B cell (primary cell): ENCODE data around the gene PGGHG. TPM values are rescaled to one million over a fixed set of nuclear protein-coding genes. Genes with fewer than 3 reads are reported as not detected.

Experiments
- ATAC-seq: fragments of 200-7000 bp; cut with Tn5 transposase; one replicate; pipeline ENCODE4 v1.10.0; 2021; ENCODE audit warnings: low read depth, mild to moderate bottlenecking, moderate number of reproducible peaks, moderate library complexity
- CTCF ChIA-PET: fragments of 350-600 bp; sonication (Branson Sonifier 250); formaldehyde crosslinking; loops from one replicate; lab custom pipeline; 2021; ENCODE audit warnings: antibody characterized with exemption, inconsistent platforms; lab: Charles Lee
- POLR2A ChIA-PET: fragments of 350-600 bp; sonication (Branson Sonifier 250); formaldehyde crosslinking; loops from one replicate; lab custom pipeline; 2021; ENCODE audit warnings: antibody characterized with exemption; lab: Charles Lee
- DNase-seq: peaks from one replicate; pipeline ENCODE4 v3.0.0; 2013
- H2AFZ ChIP-seq: 2 replicates; pipeline ENCODE4 v1.6.1; 2012; ENCODE audit warnings: mild to moderate bottlenecking, low read depth, low read length; ENCODE audit not compliant: insufficient read depth, poor library complexity, severe bottlenecking
- H3K27ac ChIP-seq, 2 donors: 1 replicate in 1 of 2; 2 replicates in 1 of 2; pipeline ENCODE4 v1.5.1; 2012 to 2013; ENCODE audit warnings: low read length in 2 of 2, mild to moderate bottlenecking in 2 of 2, moderate library complexity in 1 of 2
- H3K27me3 ChIP-seq, 4 experiments: fragments of 200-600 bp in 1 of 4; sonication (generic) in 1 of 4; replicated peaks in 1 of 4; 1 replicate in 2 of 4; 2 replicates in 2 of 4; pipeline versions ENCODE4 v1.6.1 to v1.7.0; 2013 to 2016; ENCODE audit warnings: low read length in 3 of 4, mild to moderate bottlenecking in 2 of 4, mixed read lengths in 1 of 4, moderate library complexity in 1 of 4; ENCODE audit not compliant: insufficient read depth in 4 of 4, control insufficient read depth in 3 of 4; ENCODE audit errors: control extremely low read depth in 1 of 4
- H3K36me3 ChIP-seq, 2 experiments: replicated peaks in 1 of 2; 1 replicate in 1 of 2; 2 replicates in 1 of 2; pipeline versions ENCODE4 v1.6.1 to v1.7.1; 2013; ENCODE audit warnings: low read length in 1 of 2; ENCODE audit not compliant: insufficient read depth in 2 of 2, control insufficient read depth in 1 of 2; ENCODE audit errors: control extremely low read depth in 1 of 2, extremely low read depth in 1 of 2
- H3K4me1 ChIP-seq, 2 donors: fragments of 200-600 bp in 1 of 2; sonication (generic) in 1 of 2; 1 replicate in 1 of 2; 2 replicates in 1 of 2; pipeline versions ENCODE4 v1.5.1 to v1.6.1; 2013 to 2017; ENCODE audit warnings: low read length in 2 of 2; ENCODE audit not compliant: control insufficient read depth in 2 of 2, insufficient read depth in 2 of 2
- H3K4me2 ChIP-seq: replicated peaks from 2 replicates; pipeline ENCODE3; 2012; ENCODE audit warnings: mild to moderate bottlenecking, low read depth, low read length; ENCODE audit not compliant: poor library complexity, severe bottlenecking
- H3K4me3 ChIP-seq, 5 experiments: fragments of 200-600 bp in 1 of 5; sonication (generic) in 1 of 5; 1 replicate in 3 of 5; 2 replicates in 2 of 5; pipeline versions ENCODE4 v1.5.1 to v1.7.0; 2011 to 2016; ENCODE audit warnings: low read length in 4 of 5, mild to moderate bottlenecking in 4 of 5, low read depth in 2 of 5, control low read depth in 1 of 5, moderate library complexity in 1 of 5; ENCODE audit not compliant: insufficient read depth in 1 of 5; ENCODE audit errors: control extremely low read depth in 1 of 5, extremely low read depth in 1 of 5
- H3K79me2 ChIP-seq: fragments of 200-600 bp; sonication (generic); one replicate; pipeline ENCODE4 v1.6.0; 2016; ENCODE audit warnings: low read length; ENCODE audit not compliant: control insufficient read depth, insufficient read depth
- H3K9ac ChIP-seq: fragments of 200-600 bp; sonication (generic); 2 replicates; pipeline ENCODE4 v1.6.1; 2017; ENCODE audit warnings: mild to moderate bottlenecking, low read length, moderate library complexity
- H3K9me3 ChIP-seq, 3 donors: one replicate each; pipeline versions ENCODE4 v1.6.1 to v1.7.1; 2013; ENCODE audit warnings: low read length in 2 of 3; ENCODE audit not compliant: control insufficient read depth in 2 of 3, insufficient read depth in 1 of 3; ENCODE audit errors: control extremely low read depth in 1 of 3
- H4K20me1 ChIP-seq: 2 replicates; pipeline ENCODE4 v1.6.0; 2012; ENCODE audit warnings: mild to moderate bottlenecking, low read length; ENCODE audit not compliant: insufficient read depth, control insufficient read depth, poor library complexity, severe bottlenecking
- H3K27ac Mint-ChIP-seq: one replicate; pipeline ENCODE4 v1.8.0; 2021; ENCODE audit warnings: mixed read lengths
- H3K27me3 Mint-ChIP-seq: one replicate; pipeline ENCODE4 v1.8.0; 2021; ENCODE audit warnings: mixed read lengths
- H3K4me1 Mint-ChIP-seq: one replicate; pipeline ENCODE4 v1.8.0; 2021; ENCODE audit warnings: mixed read lengths
- H3K4me3 Mint-ChIP-seq: one replicate; pipeline ENCODE4 v1.8.0; 2021; ENCODE audit warnings: mixed read lengths
- H3K9me3 Mint-ChIP-seq: one replicate; pipeline ENCODE4 v1.8.0; 2022; ENCODE audit warnings: mixed read lengths; ENCODE audit not compliant: insufficient read depth
- EZH2 ChIP-seq: IDR thresholded peaks from 2 replicates; pipeline ENCODE4 v1.6.1; 2012; ENCODE audit warnings: borderline replicate concordance, low read depth, mild to moderate bottlenecking, moderate library complexity, low read length; ENCODE audit not compliant: insufficient read depth, poor library complexity, severe bottlenecking
- WGBS: methylation state at CpG from one replicate; pipeline ENCODE4 v1.1.5; 2013; ENCODE audit warnings: missing lambda C conversion rate; ENCODE audit not compliant: insufficient coverage; 5-methylcytosine and 5-hydroxymethylcytosine counted together
- intact Hi-C: fragments of 100-400 bp; cut with micrococcal nuclease; formaldehyde crosslinking; loops from one replicate; pipeline ENCODE4 v1.10.0; 2022
- polyA plus RNA-seq: library from polyadenylated mRNA; depleted of rRNA; stranded (reverse); fragments of >200 nt; gene quantifications from 2 replicates; pipeline ENCODE4 v1.2.3, GENCODE V29; 2012
- total RNA-seq, 2 donors: library from RNA; stranded (reverse); fragments of 120-200 nt in 1 of 2; gene quantifications; 1 replicate in 1 of 2; 2 replicates in 1 of 2; pipeline versions ENCODE4 v1.2.3 to v1.2.4, GENCODE V29; 2013 to 2022
- TF ChIP-seq, protein P1 (sequence below): fragments of 200-600 bp; IDR thresholded peaks from one replicate; pipeline ENCODE4 v1.8.0; 2022; ENCODE audit warnings: antibody characterized with exemption, mild to moderate bottlenecking

Gene PGGHG
- total and polyA plus RNA-seq, 2 donors (not counting 1 experiment from before 2014, with no cell fraction given) = 159 to 264 TPM

DNA sequence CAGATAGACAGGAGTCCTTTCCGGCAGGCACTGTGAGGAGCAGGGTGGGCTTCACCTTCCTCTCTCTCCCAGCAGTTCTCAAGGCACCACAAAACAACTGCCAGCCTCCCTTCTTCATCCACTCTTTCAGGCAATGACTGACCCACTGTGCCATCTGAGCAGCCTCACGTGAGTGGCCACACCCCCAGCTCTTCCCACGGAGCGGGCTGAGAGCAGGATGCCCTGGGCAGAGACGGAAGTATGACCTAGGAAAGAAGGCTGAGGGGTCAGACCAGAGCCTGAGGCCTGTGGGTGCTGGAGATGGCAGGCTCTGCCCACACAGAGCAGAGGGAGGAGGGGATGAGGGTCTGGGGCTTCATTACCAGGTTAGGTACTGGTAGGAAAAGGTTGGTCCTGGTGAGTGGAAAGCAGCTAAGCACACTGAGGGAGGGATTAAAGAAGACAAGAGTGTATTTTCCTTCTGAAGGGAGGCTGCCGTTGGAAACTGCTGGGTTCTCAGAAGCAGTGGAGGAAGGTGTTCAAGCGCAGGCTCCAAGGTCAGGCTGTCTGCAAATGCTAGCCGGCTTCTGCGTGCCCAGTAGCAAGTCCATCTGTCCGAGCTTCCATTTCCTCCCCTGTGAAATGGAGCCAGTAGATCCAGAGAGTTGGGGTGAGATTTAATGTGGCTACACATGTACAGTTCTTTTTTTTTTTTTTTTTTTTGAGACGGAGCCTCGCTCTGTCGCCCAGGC lies 6.1 kb upstream of the PGGHG start:
- H3K27me3 Mint-ChIP-seq = peaks cover 35% of the 10 kb centered on the region

More for the DNA sequence above, 6.1 kb upstream of the PGGHG start:
- peak overlapping the region in 1 of 5 experiments; percentile 5 for H3K4me3 ChIP-seq
- Mint-ChIP-seq H3K4me3 (peak overlapping the region; percentile 2), H3K27ac (no peak overlapping the region), H3K9me3 (no peaks in the 10 kb centered on the region), H3K4me1 (peaks cover 33% of the 10 kb centered on the region)
- POLR2A ChIA-PET = interaction anchor here (0.7 to 2.2 kb wide), 3 partner anchors 8 to 15 kb away, joined by 4 to 8 read pairs (median 6); no protein-coding TSS in a partner anchor
- ATAC-seq (no peak), DNase-seq (no peak)
- TF ChIP-seq, protein P1, sequence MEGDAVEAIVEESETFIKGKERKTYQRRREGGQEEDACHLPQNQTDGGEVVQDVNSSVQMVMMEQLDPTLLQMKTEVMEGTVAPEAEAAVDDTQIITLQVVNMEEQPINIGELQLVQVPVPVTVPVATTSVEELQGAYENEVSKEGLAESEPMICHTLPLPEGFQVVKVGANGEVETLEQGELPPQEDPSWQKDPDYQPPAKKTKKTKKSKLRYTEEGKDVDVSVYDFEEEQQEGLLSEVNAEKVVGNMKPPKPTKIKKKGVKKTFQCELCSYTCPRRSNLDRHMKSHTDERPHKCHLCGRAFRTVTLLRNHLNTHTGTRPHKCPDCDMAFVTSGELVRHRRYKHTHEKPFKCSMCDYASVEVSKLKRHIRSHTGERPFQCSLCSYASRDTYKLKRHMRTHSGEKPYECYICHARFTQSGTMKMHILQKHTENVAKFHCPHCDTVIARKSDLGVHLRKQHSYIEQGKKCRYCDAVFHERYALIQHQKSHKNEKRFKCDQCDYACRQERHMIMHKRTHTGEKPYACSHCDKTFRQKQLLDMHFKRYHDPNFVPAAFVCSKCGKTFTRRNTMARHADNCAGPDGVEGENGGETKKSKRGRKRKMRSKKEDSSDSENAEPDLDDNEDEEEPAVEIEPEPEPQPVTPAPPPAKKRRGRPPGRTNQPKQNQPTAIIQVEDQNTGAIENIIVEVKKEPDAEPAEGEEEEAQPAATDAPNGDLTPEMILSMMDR = no peak
- no peak for TF ChIP-seq EZH2
- intact Hi-C loops = no loop called here
- H3K4me2 ChIP-seq = no peak overlapping the region
- CTCF ChIA-PET = interaction anchor here (1.5 to 3.3 kb wide), 2 partner anchors 11 to 32 kb away, joined by 4 to 19 read pairs; no protein-coding TSS in a partner anchor
- peaks cover 0 to 21% (median 0%) of the 10 kb centered on the region in 3 donors for H3K9me3 ChIP-seq
- peaks cover 0 to 61% (median 22%) of the 10 kb centered on the region in 4 experiments for H3K27me3 ChIP-seq
- H3K27ac ChIP-seq = no peak overlapping the region
- no peak overlapping the region for H3K9ac ChIP-seq
- no peaks in the 10 kb centered on the region for H3K79me2 ChIP-seq
- WGBS = 92% methylated on average over 8 of the region's 13 CpGs
- peaks cover 43 to 44% of the 10 kb centered on the region in 2 donors for H3K4me1 ChIP-seq
- no peaks in the 10 kb centered on the region for H3K36me3 ChIP-seq
- no peak overlapping the region for H2AFZ ChIP-seq
- H4K20me1 ChIP-seq = peaks cover 5% of the 10 kb centered on the region
